Measurements from ENCODE around the gene RGS7.
"Not testable (repeated sequence)": the region's sequence is repeated elsewhere in the genome, so short reads cannot be mapped to it uniquely, and the experiment has no call there.

Gene RGS7

GRCh38 chr1:240980342-240980741, 376.7 kb downstream of the RGS7 start:
- Histone ChIP-seq H3K4me1 (ENCODE audit: insufficient read depth, low read length) (no peaks in the 10 kb centered on the region), H3K4me3 (ENCODE audit: low read length) (no peak overlapping the region), H3K9me3 (ENCODE audit: insufficient read depth, low read depth, low read length) (no peaks in the 10 kb centered on the region), H3K27ac (ENCODE audit: low read depth, low read length) (no peak overlapping the region), H3K9ac (ENCODE audit: low read depth, low read length) (no peak overlapping the region), H3K27me3 (ENCODE audit: insufficient read depth, low read length) (no peaks in the 10 kb centered on the region), H3K36me3 (ENCODE audit: insufficient read depth, low read length) (no peaks in the 10 kb centered on the region)
- WGBS = 84% methylated on average over 1 of the region's 1 CpG

GRCh38 chr1:240976685-240977084, 380.3 kb downstream of the RGS7 start:
- Histone ChIP-seq H3K27ac (ENCODE audit: low read depth, low read length) (no peak overlapping the region), H3K4me3 (ENCODE audit: low read length) (no peak overlapping the region), H3K27me3 (ENCODE audit: insufficient read depth, low read length) (no peaks in the 10 kb centered on the region), H3K9ac (ENCODE audit: low read depth, low read length) (no peak overlapping the region), H3K9me3 (ENCODE audit: insufficient read depth, low read depth, low read length) (no peaks in the 10 kb centered on the region), H3K36me3 (ENCODE audit: insufficient read depth, low read length) (no peaks in the 10 kb centered on the region), H3K4me1 (ENCODE audit: insufficient read depth, low read length) (no peaks in the 10 kb centered on the region)
- WGBS = 93% methylated on average over 1 of the region's 1 CpG

- WGBS = 94% methylated on average over 3 of the region's 3 CpGs
- Histone ChIP-seq H3K27me3 (ENCODE audit: insufficient read depth, low read length) (no peaks in the 10 kb centered on the region), H3K4me3 (ENCODE audit: low read length) (no peak overlapping the region), H3K36me3 (ENCODE audit: insufficient read depth, low read length) (no peaks in the 10 kb centered on the region), H3K27ac (ENCODE audit: low read depth, low read length) (no peak overlapping the region), H3K4me1 (ENCODE audit: insufficient read depth, low read length) (peaks cover 16% of the 10 kb centered on the region), H3K9me3 (ENCODE audit: insufficient read depth, low read depth, low read length) (no peaks in the 10 kb centered on the region), H3K9ac (ENCODE audit: low read depth, low read length) (no peak overlapping the region)
Observed at GRCh38 chr1:240973875-240974274, 383.1 kb downstream of the RGS7 start.

- H3K9me3 ChIP-seq (ENCODE audit: insufficient read depth, low read depth, low read length); H3K36me3 ChIP-seq (ENCODE audit: insufficient read depth, low read length); H3K9ac ChIP-seq (ENCODE audit: low read depth, low read length); H3K27ac ChIP-seq (ENCODE audit: low read depth, low read length); H3K4me3 ChIP-seq (ENCODE audit: low read length); H3K27me3 ChIP-seq (ENCODE audit: insufficient read depth, low read length): not testable (repeated sequence)
- peaks cover 16% of the 10 kb centered on the region for H3K4me1 ChIP-seq (ENCODE audit: insufficient read depth, low read length)
- WGBS = 96% methylated on average over 3 of the region's 4 CpGs
Observed at GRCh38 chr1:240972059-240972458, 384.9 kb downstream of the RGS7 start.

- Histone ChIP-seq H3K9me3 (ENCODE audit: insufficient read depth, low read depth, low read length) (no peaks in the 10 kb centered on the region), H3K4me3 (ENCODE audit: low read length) (no peak overlapping the region), H3K4me1 (ENCODE audit: insufficient read depth, low read length) (peaks cover 16% of the 10 kb centered on the region), H3K27ac (ENCODE audit: low read depth, low read length) (no peak overlapping the region; the same call in 1 of the 2 replicates), H3K9ac (ENCODE audit: low read depth, low read length) (no peak overlapping the region), H3K36me3 (ENCODE audit: insufficient read depth, low read length) (no peaks in the 10 kb centered on the region), H3K27me3 (ENCODE audit: insufficient read depth, low read length) (no peaks in the 10 kb centered on the region)
- WGBS = 50% methylated on average over 4 of the region's 4 CpGs
Observed at GRCh38 chr1:240970253-240970652, 386.8 kb downstream of the RGS7 start.

GRCh38 chr1:240968864-240969263, 388.1 kb downstream of the RGS7 start:
- WGBS = 96% methylated on average over 5 of the region's 5 CpGs
- no peaks in the 10 kb centered on the region for H3K27me3 ChIP-seq (ENCODE audit: insufficient read depth, low read length)
- peaks cover 16% of the 10 kb centered on the region for H3K4me1 ChIP-seq (ENCODE audit: insufficient read depth, low read length)
- H3K27ac ChIP-seq (ENCODE audit: low read depth, low read length) = no peak overlapping the region
- no peak overlapping the region for H3K4me3 ChIP-seq (ENCODE audit: low read length)
- H3K36me3 ChIP-seq (ENCODE audit: insufficient read depth, low read length) = no peaks in the 10 kb centered on the region
- no peaks in the 10 kb centered on the region for H3K9me3 ChIP-seq (ENCODE audit: insufficient read depth, low read depth, low read length)
- no peak overlapping the region for H3K9ac ChIP-seq (ENCODE audit: low read depth, low read length)

- H3K4me1 ChIP-seq (ENCODE audit: insufficient read depth, low read length) = peaks cover 16% of the 10 kb centered on the region
- no peak overlapping the region for H3K4me3 ChIP-seq (ENCODE audit: low read length)
- no peaks in the 10 kb centered on the region for H3K9me3 ChIP-seq (ENCODE audit: insufficient read depth, low read depth, low read length)
- no peak overlapping the region for H3K27ac ChIP-seq (ENCODE audit: low read depth, low read length)
- no peaks in the 10 kb centered on the region for H3K27me3 ChIP-seq (ENCODE audit: insufficient read depth, low read length)
- WGBS = 91% methylated on average over 10 of the region's 10 CpGs
- no peak overlapping the region for H3K9ac ChIP-seq (ENCODE audit: low read depth, low read length)
- no peaks in the 10 kb centered on the region for H3K36me3 ChIP-seq (ENCODE audit: insufficient read depth, low read length)
Observed at GRCh38 chr1:240967070-240967724, 389.8 kb downstream of the RGS7 start.

GRCh38 chr1:240965581-240966091, 391.4 kb downstream of the RGS7 start:
- no peaks in the 10 kb centered on the region for H3K27me3 ChIP-seq (ENCODE audit: insufficient read depth, low read length)
- H3K27ac ChIP-seq (ENCODE audit: low read depth, low read length) = no peak overlapping the region
- no peaks in the 10 kb centered on the region for H3K9me3 ChIP-seq (ENCODE audit: insufficient read depth, low read depth, low read length)
- WGBS = 82% methylated on average over 10 of the region's 10 CpGs
- no peak overlapping the region for H3K4me3 ChIP-seq (ENCODE audit: low read length)
- peaks cover 20% of the 10 kb centered on the region for H3K4me1 ChIP-seq (ENCODE audit: insufficient read depth, low read length)
- no peaks in the 10 kb centered on the region for H3K36me3 ChIP-seq (ENCODE audit: insufficient read depth, low read length)
- H3K9ac ChIP-seq (ENCODE audit: low read depth, low read length) = no peak overlapping the region

GRCh38 chr1:240962086-240962485, 394.9 kb downstream of the RGS7 start:
- 94% methylated on average over 4 of the region's 4 CpGs for WGBS
- H3K4me1 ChIP-seq (ENCODE audit: insufficient read depth, low read length) = peaks cover 6% of the 10 kb centered on the region; the same call in 1 of the 2 replicates
- no peaks in the 10 kb centered on the region for H3K27me3 ChIP-seq (ENCODE audit: insufficient read depth, low read length)
- H3K9me3 ChIP-seq (ENCODE audit: insufficient read depth, low read depth, low read length) = no peaks in the 10 kb centered on the region
- H3K27ac ChIP-seq (ENCODE audit: low read depth, low read length) = no peak overlapping the region
- no peaks in the 10 kb centered on the region for H3K36me3 ChIP-seq (ENCODE audit: insufficient read depth, low read length)
- no peak overlapping the region for H3K9ac ChIP-seq (ENCODE audit: low read depth, low read length)
- H3K4me3 ChIP-seq (ENCODE audit: low read length) = no peak overlapping the region

- H3K36me3 ChIP-seq (ENCODE audit: insufficient read depth, low read length) = no peaks in the 10 kb centered on the region
- 94% methylated on average over 2 of the region's 2 CpGs for WGBS
- H3K27me3 ChIP-seq (ENCODE audit: insufficient read depth, low read length) = no peaks in the 10 kb centered on the region
- H3K27ac ChIP-seq (ENCODE audit: low read depth, low read length) = no peak overlapping the region
- no peak overlapping the region for H3K4me3 ChIP-seq (ENCODE audit: low read length)
- no peak overlapping the region for H3K9ac ChIP-seq (ENCODE audit: low read depth, low read length)
- H3K9me3 ChIP-seq (ENCODE audit: insufficient read depth, low read depth, low read length) = no peaks in the 10 kb centered on the region
- peaks cover 14% of the 10 kb centered on the region for H3K4me1 ChIP-seq (ENCODE audit: insufficient read depth, low read length)
Observed at GRCh38 chr1:240956424-240956823, 400.6 kb downstream of the RGS7 start.

GRCh38 chr1:240956020-240956419, 401.0 kb downstream of the RGS7 start:
- H3K9ac ChIP-seq (ENCODE audit: low read depth, low read length) = no peak overlapping the region
- H3K9me3 ChIP-seq (ENCODE audit: insufficient read depth, low read depth, low read length) = no peaks in the 10 kb centered on the region
- H3K4me3 ChIP-seq (ENCODE audit: low read length) = no peak overlapping the region
- H3K27ac ChIP-seq (ENCODE audit: low read depth, low read length) = no peak overlapping the region
- peaks cover 12% of the 10 kb centered on the region for H3K4me1 ChIP-seq (ENCODE audit: insufficient read depth, low read length)
- WGBS = 33% methylated on average over 2 of the region's 2 CpGs
- H3K27me3 ChIP-seq (ENCODE audit: insufficient read depth, low read length) = no peaks in the 10 kb centered on the region
- no peaks in the 10 kb centered on the region for H3K36me3 ChIP-seq (ENCODE audit: insufficient read depth, low read length)
